Stimulated activated CD8-positive, alpha-beta memory T cell treated with anti-CD3 and anti-CD28 coated beads, Interleukin-15, amount 100 ng/mL, for 4 hours (primary cell): ENCODE data around the gene TROAP.

ENCODE experiments used
- DNase-seq, 2 donors: peaks; one replicate each; pipeline ENCODE4 v3.0.0-alpha.2; 2020; ENCODE audit warnings: low read depth in 2 of 2

TROAP gene

GRCh38 chr12:49342914-49343731, 20.1 kb downstream of the TROAP start:
- DNase-seq, result peak in 1 of 2 donors; percentile 51

GRCh38 chr12:49344486-49345050, 21.5 kb downstream of the TROAP start:
- no peak for DNase-seq

- DNase-seq, result no peak
These were observed 22.2 kb downstream of the TROAP start for GRCh38 chr12:49345051-49345824.

- DNase-seq, result no peak
These were observed 23.0 kb downstream of the TROAP start for GRCh38 chr12:49345825-49346658.

- no peak for DNase-seq
These were observed 23.7 kb downstream of the TROAP start, which contains the start of gene DNAJC22 for GRCh38 chr12:49346659-49347310. DNAJC22 (plus strand) TSS chr12:49346888; CDS start chr12:49348873, 1,985 bp downstream.

- DNase-seq, result peak in 1 of 2 donors; percentile 55
These were observed 24.5 kb downstream of the TROAP start for GRCh38 chr12:49347311-49348193.

- DNase-seq, result no peak
These were observed 25.7 kb downstream of the TROAP start for GRCh38 chr12:49348781-49349180.

- no peak for DNase-seq
These were observed 26.2 kb downstream of the TROAP start for GRCh38 chr12:49349266-49349665.

- DNase-seq, result no peak
These were observed 29.3 kb downstream of the TROAP start for GRCh38 chr12:49352351-49352750.

GRCh38 chr12:49355913-49356312, 32.9 kb downstream of the TROAP start:
- DNase-seq, result no peak

- no peak for DNase-seq
These were observed 34.1 kb downstream of the TROAP start for GRCh38 chr12:49357103-49357678.

GRCh38 chr12:49358483-49359141, 35.6 kb downstream of the TROAP start:
- DNase-seq, result no peak

GRCh38 chr12:49359671-49360070, 36.6 kb downstream of the TROAP start:
- DNase-seq, result no peak

GRCh38 chr12:49362077-49362476, 39.0 kb downstream of the TROAP start:
- DNase-seq, result no peak

- DNase-seq, result no peak
These were observed 41.9 kb downstream of the TROAP start for GRCh38 chr12:49364989-49365388.

- DNase-seq, result no peak
These were observed 42.5 kb downstream of the TROAP start for GRCh38 chr12:49365542-49365941.

- no peak for DNase-seq
These were observed 43.1 kb downstream of the TROAP start for GRCh38 chr12:49366096-49366651.

- DNase-seq, result peak; percentile 61 to 73
These were observed 43.8 kb downstream of the TROAP start for GRCh38 chr12:49366652-49367380.
